H1 (cell line): ENCODE measurements around the gene GMFB. TPM values are rescaled to one million over a fixed set of nuclear protein-coding genes. Genes with fewer than 3 reads are reported as not detected.

Source experiments
- CTCF ChIA-PET: fragments of 300-600 bp; sonication (Branson Sonifier 250); formaldehyde crosslinking; loops from one replicate; lab custom pipeline; 2021; ENCODE audit not compliant: partially characterized antibody; lab: Charles Lee
- POLR2A ChIA-PET: fragments of 300-600 bp; sonication (Branson Sonifier 250); formaldehyde crosslinking; loops from one replicate; lab custom pipeline; 2021; ENCODE audit warnings: inconsistent platforms; ENCODE audit not compliant: partially characterized antibody; lab: Charles Lee
- DNase-seq, 2 experiments: peaks; one replicate each; pipeline versions ENCODE4 v3.0.0 to v3.0.0-alpha.2; 2010 to 2022; ENCODE audit warnings: low spot score in 2 of 2, low read depth in 1 of 2, mixed read lengths in 1 of 2
- FAIRE-seq: peaks from 2 replicates; lab custom pipeline; 2011; peaks lifted over from hg19 to GRCh38; lab: Jason Lieb, UNC
- H2AFZ ChIP-seq: 2 replicates; pipeline ENCODE4 v1.8.1; 2012; ENCODE audit warnings: low read length, inconsistent platforms
- H2AK5ac ChIP-seq: 2 replicates; pipeline ENCODE4 v1.6.1; 2013; ENCODE audit warnings: low read depth, low read length
- H2BK120ac ChIP-seq: replicated peaks from 2 replicates; pipeline ENCODE3; 2013; ENCODE audit warnings: low read depth, low read length, inconsistent platforms
- H2BK12ac ChIP-seq: 2 replicates; pipeline ENCODE4 v1.6.1; 2013; ENCODE audit warnings: low read depth, low read length
- H2BK15ac ChIP-seq: 2 replicates; pipeline ENCODE4 v1.6.1; 2013; ENCODE audit warnings: low read length
- H2BK20ac ChIP-seq: 2 replicates; pipeline ENCODE4 v1.6.1; 2013; ENCODE audit warnings: low read length
- H2BK5ac ChIP-seq: 2 replicates; pipeline ENCODE4 v1.6.1; 2013; ENCODE audit warnings: low read depth, low read length
- H3K14ac ChIP-seq: 2 replicates; pipeline ENCODE4 v1.6.1; 2013; ENCODE audit warnings: inconsistent platforms; ENCODE audit not compliant: insufficient read length
- H3K18ac ChIP-seq: 2 replicates; pipeline ENCODE4 v1.6.1; 2013; ENCODE audit warnings: low read length; ENCODE audit errors: extremely low read depth
- H3K23ac ChIP-seq: 2 replicates; pipeline ENCODE4 v1.6.1; 2013; ENCODE audit warnings: inconsistent platforms; ENCODE audit not compliant: insufficient read length
- H3K23me2 ChIP-seq: 2 replicates; pipeline ENCODE4 v1.6.1; 2013; ENCODE audit warnings: low read depth, low read length
- H3K27ac ChIP-seq: 2 replicates; pipeline ENCODE4 v1.6.1; 2011; ENCODE audit warnings: low read depth, low read length, inconsistent platforms
- H3K27me3 ChIP-seq, 4 experiments: replicated peaks in 1 of 4; 1 replicate in 1 of 4; 2 replicates in 3 of 4; pipeline versions ENCODE4 v1.6.1 to v1.8.1; 2011 to 2013; ENCODE audit warnings: low read length in 3 of 4, mild to moderate bottlenecking in 3 of 4, inconsistent platforms in 2 of 4, mixed read lengths in 2 of 4, moderate library complexity in 1 of 4; ENCODE audit not compliant: control insufficient read depth in 3 of 4, insufficient read depth in 3 of 4; ENCODE audit errors: extremely low read depth in 1 of 4
- H3K36me3 ChIP-seq, 4 experiments: 2 replicates each; pipeline versions ENCODE4 v1.6.1 to v1.8.1; 2011 to 2013; ENCODE audit warnings: mild to moderate bottlenecking in 4 of 4, low read length in 3 of 4, moderate library complexity in 2 of 4, control low read depth in 1 of 4, inconsistent platforms in 1 of 4; ENCODE audit not compliant: insufficient read depth in 4 of 4, control insufficient read depth in 2 of 4
- H3K4ac ChIP-seq: replicated peaks from 2 replicates; pipeline ENCODE3; 2013; ENCODE audit warnings: low read length, low read depth, mixed read lengths, inconsistent platforms; ENCODE audit not compliant: insufficient read length
- H3K4me1 ChIP-seq, 4 experiments: replicated peaks in 1 of 4; 1 replicate in 1 of 4; 2 replicates in 3 of 4; pipeline versions ENCODE4 v1.6.1 to v1.8.1; 2011 to 2013; ENCODE audit warnings: low read length in 3 of 4, inconsistent platforms in 2 of 4, mixed read lengths in 1 of 4; ENCODE audit not compliant: insufficient read depth in 4 of 4, control insufficient read depth in 3 of 4
- H3K4me2 ChIP-seq, 2 experiments: 2 replicates each; pipeline versions ENCODE4 v1.6.1 to v1.8.1; 2011 to 2013; ENCODE audit warnings: low read depth in 2 of 2, low read length in 2 of 2, control low read depth in 1 of 2, inconsistent platforms in 1 of 2, mild to moderate bottlenecking in 1 of 2; ENCODE audit not compliant: insufficient read depth in 1 of 2
- H3K4me3 ChIP-seq, 4 experiments: fragments of 200-600, 300-600 bp in 1 of 4; sonication (generic), shearing (Covaris generic), sonication (Bioruptor Twin) in 1 of 4; 2 replicates each; pipeline versions ENCODE4 v1.5.1 to v1.8.1; 2011 to 2016; ENCODE audit warnings: low read length in 4 of 4, low read depth in 3 of 4, control low read depth in 2 of 4, inconsistent platforms in 2 of 4, mild to moderate bottlenecking in 2 of 4, mixed read lengths in 1 of 4, moderate library complexity in 1 of 4; ENCODE audit not compliant: insufficient read depth in 2 of 4; ENCODE audit errors: extremely low read depth in 1 of 4
- H3K56ac ChIP-seq: replicated peaks from 2 replicates; pipeline ENCODE3; 2013; ENCODE audit warnings: low read depth, mild to moderate bottlenecking, mixed read lengths, low read length, inconsistent platforms; ENCODE audit not compliant: insufficient read length
- H3K79me1 ChIP-seq: 2 replicates; pipeline ENCODE4 v1.6.1; 2013; ENCODE audit warnings: low read depth, low read length, control low read depth
- H3K79me2 ChIP-seq, 2 experiments: 2 replicates each; pipeline versions ENCODE4 v1.6.1 to v1.8.1; 2012 to 2013; ENCODE audit warnings: low read length in 2 of 2, mild to moderate bottlenecking in 2 of 2, inconsistent platforms in 1 of 2; ENCODE audit not compliant: insufficient read depth in 2 of 2, control insufficient read depth in 1 of 2
- H3K9ac ChIP-seq, 4 experiments: replicated peaks in 1 of 4; 1 replicate in 1 of 4; 2 replicates in 3 of 4; pipeline versions ENCODE4 v1.6.1 to v1.8.1; 2011 to 2013; ENCODE audit warnings: low read depth in 3 of 4, low read length in 3 of 4, control low read depth in 2 of 4, mild to moderate bottlenecking in 2 of 4, moderate library complexity in 2 of 4, inconsistent platforms in 1 of 4; ENCODE audit errors: extremely low read depth in 1 of 4
- H3K9me3 ChIP-seq, 2 experiments: 2 replicates each; pipeline versions ENCODE4 v1.6.1 to v1.8.1; 2012 to 2013; ENCODE audit warnings: mild to moderate bottlenecking in 2 of 2, moderate library complexity in 2 of 2, control low read depth in 1 of 2, inconsistent platforms in 1 of 2, low read depth in 1 of 2, low read length in 1 of 2, mixed read lengths in 1 of 2; ENCODE audit not compliant: insufficient read depth in 2 of 2
- H4K20me1 ChIP-seq, 2 experiments: replicated peaks in 1 of 2; 2 replicates each; pipeline versions ENCODE3 to v1.8.1; 2011 to 2013; ENCODE audit warnings: inconsistent platforms in 2 of 2, low read length in 2 of 2, mild to moderate bottlenecking in 1 of 2; ENCODE audit not compliant: insufficient read depth in 2 of 2, control insufficient read depth in 1 of 2
- H4K5ac ChIP-seq: 2 replicates; pipeline ENCODE4 v1.6.1; 2013; ENCODE audit warnings: low read length, low read depth, mixed read lengths, inconsistent platforms; ENCODE audit not compliant: insufficient read length
- H4K8ac ChIP-seq: 2 replicates; pipeline ENCODE4 v1.8.0; 2013; ENCODE audit warnings: mild to moderate bottlenecking, moderate library complexity, low read length, inconsistent platforms; ENCODE audit not compliant: insufficient read depth; ENCODE audit errors: extremely low read depth
- H4K91ac ChIP-seq: replicated peaks from 2 replicates; pipeline ENCODE3; 2013; ENCODE audit warnings: low read length, mixed read lengths, inconsistent platforms; ENCODE audit not compliant: insufficient read length
- ATF2 ChIP-seq: IDR thresholded peaks from 2 replicates; pipeline ENCODE4 v1.6.1; 2012; ENCODE audit warnings: low read length, inconsistent platforms
- BCL11A ChIP-seq, 2 experiments: IDR thresholded peaks; one replicate each; pipeline ENCODE4 v1.6.1; 2011; ENCODE audit warnings: low read depth in 2 of 2, low read length in 2 of 2, mild to moderate bottlenecking in 2 of 2
- CBX5 ChIP-seq: fragments of 300-800, 300-1000 bp; sonication (generic); IDR thresholded peaks from 2 replicates; pipeline ENCODE4 v1.7.1; 2016; ENCODE audit warnings: antibody characterized with exemption, low read length, low read depth
- CHD2 ChIP-seq: IDR thresholded peaks from 2 replicates; pipeline ENCODE4 v1.6.1; 2012; ENCODE audit warnings: low read length, improper control_type of control experiment
- CTBP2 ChIP-seq: IDR thresholded peaks from 2 replicates; pipeline ENCODE4 v1.7.0; 2011; ENCODE audit warnings: borderline replicate concordance, mild to moderate bottlenecking, moderate library complexity, mixed read lengths, low read length; ENCODE audit not compliant: insufficient read depth, insufficient read length
- FOSL1 ChIP-seq: IDR thresholded peaks from 2 replicates; pipeline ENCODE4 v1.6.1; 2011; ENCODE audit warnings: mild to moderate bottlenecking, low read depth, low read length, moderate library complexity; ENCODE audit not compliant: insufficient read depth
- KDM4A ChIP-seq: IDR thresholded peaks from one replicate; pipeline ENCODE4 v1.7.1; 2012; ENCODE audit warnings: low read depth, mild to moderate bottlenecking, moderate library complexity, low read length, inconsistent platforms; ENCODE audit not compliant: severe bottlenecking
- POU5F1 ChIP-seq: IDR thresholded peaks from 2 replicates; pipeline ENCODE4 v1.6.1; 2011; ENCODE audit warnings: low read depth, mild to moderate bottlenecking, low read length, moderate library complexity
- RAD21 ChIP-seq, 2 experiments: IDR thresholded peaks in 1 of 2; conservative IDR thresholded peaks in 1 of 2; 2 replicates each; pipeline ENCODE4 v1.6.1; 2011; ENCODE audit warnings: low read depth in 2 of 2, low read length in 2 of 2, improper control_type of control experiment in 1 of 2, inconsistent platforms in 1 of 2, mild to moderate bottlenecking in 1 of 2, moderate library complexity in 1 of 2
- SP1 ChIP-seq: IDR thresholded peaks from 2 replicates; pipeline ENCODE4 v1.6.1; 2011; ENCODE audit warnings: low read depth, low read length
- TBP ChIP-seq: IDR thresholded peaks from 2 replicates; pipeline ENCODE4 v1.6.1; 2011; ENCODE audit warnings: low read depth, low read length, improper control_type of control experiment
- WGBS, 2 experiments: shearing (Covaris generic) in 1 of 2; methylation state at CpG; one replicate each; pipeline versions ENCODE4 v1.1.6 to v1.1.7; 2013 to 2015; ENCODE audit warnings: low lambda C conversion rate in 2 of 2, mixed read lengths in 2 of 2, inconsistent platforms in 1 of 2, low coverage in 1 of 2, missing lambda C conversion rate in 1 of 2; ENCODE audit not compliant: insufficient replicate concordance in 2 of 2, insufficient coverage in 1 of 2, insufficient read length in 1 of 2; ENCODE audit errors: extremely low coverage in 1 of 2, missing lambda C conversion rate in 1 of 2; 5-methylcytosine and 5-hydroxymethylcytosine counted together
- polyA plus RNA-seq, 7 experiments: library from polyadenylated mRNA; depleted of rRNA in 3 of 7; stranded (reverse) in 5 of 7; unstranded in 2 of 7; fragments of >200 nt in 5 of 7; fragments of 200-250 nt in 2 of 7; gene quantifications; 1 replicate in 5 of 7; 2 replicates in 1 of 7; 4 replicates in 1 of 7; pipeline versions ENCODE4 v1.2.1 to v1.2.3, GENCODE V29; 2011 to 2013; ENCODE audit warnings: missing spikeins in 2 of 7, mixed read lengths in 2 of 7
- total RNA-seq: library from RNA; stranded (reverse); fragmentation: NEBNext Ultra II Directional; extraction: Animal tissue kit (Norgen Biotek cat#: 25700); gene quantifications from 2 replicates; pipeline ENCODE4 v1.2.1, GENCODE V29; 2021

Gene GMFB
- total and polyA plus RNA-seq, 2 of the 8 experiments (the other 6 are each of a cell fraction or from before 2014, with no cell fraction given): 17.9 to 77.3 TPM

- peaks cover 0 to 3% of the 10 kb centered on the region in 2 experiments for H4K20me1 ChIP-seq
- H3K36me3 ChIP-seq: peaks cover 0 to 55% (median 6%) of the 10 kb centered on the region in 4 experiments; a peak in 6 of 8 replicates
- no peaks in the 10 kb centered on the region for H3K23me2 ChIP-seq
- no peaks in the 10 kb centered on the region for H3K27me3 ChIP-seq
- ChIA-PET CTCF (no interaction called here), POLR2A (interaction anchor here (1.2 kb wide), 1 partner anchor 9 kb away, joined by 5 read pairs; no protein-coding TSS in a partner anchor)
- no peak overlapping the region for H3K56ac ChIP-seq
- no peak for FAIRE-seq
- no peak for DNase-seq
- no peak overlapping the region for H3K4ac ChIP-seq
- no peak overlapping the region for H2BK12ac ChIP-seq
- H3K79me2 ChIP-seq: peaks cover 0 to 12% of the 10 kb centered on the region in 2 experiments; a peak in 2 of 4 replicates
- H3K79me1 ChIP-seq: no peaks in the 10 kb centered on the region
- no peak overlapping the region for H2BK120ac ChIP-seq
- no peak overlapping the region for H3K4me2 ChIP-seq
- no peak overlapping the region for H2AK5ac ChIP-seq
- no peak overlapping the region for H3K18ac ChIP-seq
- no peak overlapping the region for H2BK5ac ChIP-seq
- no peak overlapping the region for H3K27ac ChIP-seq
- no peak overlapping the region for H2BK15ac ChIP-seq
- no peaks in the 10 kb centered on the region for H3K4me1 ChIP-seq
- H3K4me3 ChIP-seq: no peak overlapping the region
- no peak overlapping the region for H4K5ac ChIP-seq
- no peak overlapping the region for H3K14ac ChIP-seq
- H2BK20ac ChIP-seq: no peak overlapping the region
- WGBS, 2 experiments: 87% methylated on average over 3 of the region's 3 CpGs; no CpG with 5 or more reads in 1 of the 2 experiments
- no peak overlapping the region for H4K8ac ChIP-seq
- H3K9ac ChIP-seq: no peak overlapping the region
- H3K9me3 ChIP-seq: no peaks in the 10 kb centered on the region
- H2AFZ ChIP-seq: no peak overlapping the region
- H3K23ac ChIP-seq: no peak overlapping the region
- no peak overlapping the region for H4K91ac ChIP-seq
- no peak for TF ChIP-seq KDM4A
- no peak for TF ChIP-seq RAD21 (IDR thresholded peaks at IDR 0.05 in 1 of 2, conservative IDR thresholded peaks at IDR 0.05 in 1 of 2; ENCODE audit: low read depth in 2 of 2, low read length in 2 of 2)
- no peak for TF ChIP-seq CTBP2
- TF ChIP-seq ATF2: no peak
- TF ChIP-seq TBP: no peak
- no peak for TF ChIP-seq POU5F1
- no peak for TF ChIP-seq CBX5
- TF ChIP-seq SP1: no peak
- no peak for TF ChIP-seq FOSL1
- TF ChIP-seq BCL11A (IDR thresholded peaks at IDR 0.05; ENCODE audit: low read depth in 2 of 2, low read length in 2 of 2): no peak
- TF ChIP-seq CHD2: no peak
Observed at GRCh38 chr14:54478636-54479215, 10.1 kb downstream of the GMFB start.
